Osteocyte (in vitro differentiated cells): ENCODE results near the gene LINC01488. TPM values are rescaled to one million over a fixed set of nuclear protein-coding genes. Genes with fewer than 3 reads are reported as not detected.

Experiments
- DNase-seq: peaks from one replicate; pipeline ENCODE4 v3.0.0; 2021; ENCODE audit warnings: mixed read lengths; ENCODE audit not compliant: unreplicated experiment; ENCODE audit errors: extremely low spot score
- H3K27ac Mint-ChIP-seq: one replicate; pipeline ENCODE4 v1.8.0; 2021; ENCODE audit warnings: mild to moderate bottlenecking, mixed read lengths; ENCODE audit not compliant: unreplicated experiment
- H3K27me3 Mint-ChIP-seq: one replicate; pipeline ENCODE4 v1.8.0; 2021; ENCODE audit warnings: mixed read lengths; ENCODE audit not compliant: unreplicated experiment
- H3K36me3 Mint-ChIP-seq: one replicate; pipeline ENCODE4 v1.8.0; 2021; ENCODE audit warnings: mixed read lengths; ENCODE audit not compliant: unreplicated experiment
- H3K4me1 Mint-ChIP-seq: one replicate; pipeline ENCODE4 v1.8.0; 2021; ENCODE audit warnings: mixed read lengths; ENCODE audit not compliant: unreplicated experiment
- H3K4me3 Mint-ChIP-seq: one replicate; pipeline ENCODE4 v1.8.0; 2021; ENCODE audit warnings: mild to moderate bottlenecking, moderate library complexity, mixed read lengths; ENCODE audit not compliant: unreplicated experiment
- H3K9me3 Mint-ChIP-seq: one replicate; pipeline ENCODE4 v1.8.0; 2021; ENCODE audit warnings: mixed read lengths; ENCODE audit not compliant: unreplicated experiment
- CTCF ChIP-seq: fragments of 200-600 bp; sonication (generic); IDR thresholded peaks from 2 replicates; pipeline ENCODE4 v1.5.0; 2021; ENCODE audit warnings: antibody characterized with exemption, mild to moderate bottlenecking, moderate library complexity
- total RNA-seq: library from RNA; stranded (reverse); gene quantifications from 2 replicates; pipeline ENCODE4 v1.2.1, GENCODE V29; 2021

Gene LINC01488
- total RNA-seq, 1 donor from 2014 or later, result not detected

DNA sequence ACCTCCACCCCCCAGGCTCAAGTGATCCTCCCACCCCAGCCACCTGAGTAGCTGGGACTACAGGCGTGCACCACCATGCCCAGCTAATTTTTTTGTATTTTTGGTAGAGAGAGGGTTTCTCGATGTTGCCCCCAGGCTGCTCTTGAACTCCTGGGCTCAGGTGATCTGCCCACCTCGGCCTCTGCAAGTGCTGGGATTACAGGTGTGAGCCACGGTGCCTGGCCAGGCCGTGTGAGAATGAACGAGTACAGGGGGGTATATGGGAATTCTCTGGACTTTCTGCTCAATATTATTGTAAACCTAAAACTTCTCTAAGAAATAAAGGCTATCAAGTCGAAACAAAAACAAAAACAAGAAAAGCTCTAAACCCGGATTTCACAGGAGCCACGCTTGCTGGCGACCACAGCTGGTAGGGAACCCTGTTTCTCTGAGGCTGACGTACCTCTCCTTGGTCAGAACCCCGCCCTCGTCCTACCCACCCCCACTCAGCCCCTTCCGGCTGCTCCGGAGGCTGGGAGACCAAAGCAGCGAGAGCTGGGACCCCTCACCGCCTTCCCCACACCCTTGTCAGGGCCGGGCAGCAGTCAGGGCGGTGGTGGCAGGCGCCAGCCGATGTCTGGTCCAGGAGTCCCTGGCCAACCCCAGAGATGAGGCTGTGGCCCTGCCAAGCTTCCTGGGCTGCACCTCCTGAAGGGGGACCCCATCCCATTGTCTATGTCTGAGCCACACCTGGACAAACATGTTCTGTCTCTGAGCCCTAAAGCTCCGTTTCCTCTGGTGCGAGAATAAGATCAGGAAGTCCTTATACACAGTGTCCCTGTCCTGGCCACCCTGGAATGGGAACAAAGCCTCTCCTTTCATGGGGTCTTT, 52.1 kb downstream of the LINC01488 start:
- Mint-ChIP-seq H3K9me3 (no peaks in the 10 kb centered on the region), H3K4me1 (no peaks in the 10 kb centered on the region), H3K4me3 (no peak overlapping the region), H3K27ac (no peak overlapping the region), H3K27me3 (peaks cover 9% of the 10 kb centered on the region), H3K36me3 (no peaks in the 10 kb centered on the region)
- DNase-seq, result no peak
- no peak for TF ChIP-seq CTCF

GRCh38 chr11:69534166-69534530, 52.7 kb downstream of the LINC01488 start:
- H3K27ac Mint-ChIP-seq, result no peak overlapping the region
- H3K27me3 Mint-ChIP-seq, result peaks cover 9% of the 10 kb centered on the region

DNA sequence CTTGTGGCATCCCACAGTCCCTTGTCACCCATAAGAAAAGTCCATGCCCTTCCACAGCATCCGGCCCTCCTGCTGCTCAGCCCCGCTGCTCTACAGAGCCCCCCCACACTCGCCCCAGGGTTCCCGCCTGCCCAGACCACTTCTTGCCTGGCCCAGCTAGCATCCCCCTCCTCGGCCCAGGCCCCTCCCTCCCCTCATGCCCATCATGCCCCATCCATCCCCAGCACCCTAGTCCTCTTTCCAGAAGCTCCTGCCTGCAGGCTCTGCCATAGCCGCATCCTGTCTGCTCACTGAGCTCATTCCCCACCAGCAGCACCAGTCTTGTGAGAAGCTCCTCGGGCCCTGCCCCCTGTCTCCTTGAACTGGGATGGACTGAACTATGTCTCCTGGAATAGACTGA, 54.4 kb downstream of the LINC01488 start:
- peaks cover 13% of the 10 kb centered on the region for H3K4me1 Mint-ChIP-seq
- H3K36me3 Mint-ChIP-seq, result no peaks in the 10 kb centered on the region
- DNase-seq, result no peak
- H3K27me3 Mint-ChIP-seq, result peaks cover 3% of the 10 kb centered on the region
- H3K27ac Mint-ChIP-seq, result no peak overlapping the region
- no peaks in the 10 kb centered on the region for H3K9me3 Mint-ChIP-seq
- no peak for TF ChIP-seq CTCF
- no peak overlapping the region for H3K4me3 Mint-ChIP-seq

More at GRCh38 chr11:69534166-69534530, 52.7 kb downstream of the LINC01488 start:
- Mint-ChIP-seq H3K36me3 (no peaks in the 10 kb centered on the region), H3K4me3 (no peak overlapping the region), H3K4me1 (no peaks in the 10 kb centered on the region), H3K9me3 (no peaks in the 10 kb centered on the region)
- no peak for TF ChIP-seq CTCF
- DNase-seq, result no peak

DNA sequence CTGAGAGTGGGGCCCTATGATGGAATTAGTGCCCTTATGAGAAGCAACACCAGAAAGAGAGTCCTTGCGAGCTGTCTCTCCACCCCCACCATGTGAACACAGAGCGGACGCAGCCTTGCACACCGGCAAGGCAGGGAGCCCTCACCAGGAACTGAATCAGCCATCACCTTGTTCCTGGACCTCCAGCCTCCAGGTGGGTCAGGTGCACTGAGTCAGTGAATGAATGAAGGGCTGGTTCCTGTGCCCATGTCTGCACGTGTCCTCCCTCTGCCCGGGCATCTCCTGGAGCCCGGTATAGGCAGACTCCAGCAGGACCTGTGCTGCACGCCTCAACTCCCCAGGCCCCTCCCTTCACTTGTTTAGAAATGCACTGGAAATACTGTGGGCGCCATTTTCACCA, 54.9 kb downstream of the LINC01488 start:
- DNase-seq, result no peak
- TF ChIP-seq CTCF, result no peak
- H3K4me1 Mint-ChIP-seq, result peaks cover 18% of the 10 kb centered on the region
- H3K4me3 Mint-ChIP-seq, result no peak overlapping the region
- no peaks in the 10 kb centered on the region for H3K27me3 Mint-ChIP-seq
- no peaks in the 10 kb centered on the region for H3K9me3 Mint-ChIP-seq
- no peaks in the 10 kb centered on the region for H3K36me3 Mint-ChIP-seq
- H3K27ac Mint-ChIP-seq, result no peak overlapping the region

- no peak for DNase-seq
Observed at GRCh38 chr11:69537126-69537525, 55.7 kb downstream of the LINC01488 start.

More at GRCh38 chr11:69537126-69537525, 55.7 kb downstream of the LINC01488 start:
- Mint-ChIP-seq H3K36me3 (no peaks in the 10 kb centered on the region), H3K4me1 (peaks cover 24% of the 10 kb centered on the region), H3K9me3 (no peaks in the 10 kb centered on the region), H3K4me3 (no peak overlapping the region), H3K27me3 (no peaks in the 10 kb centered on the region), H3K27ac (no peak overlapping the region)
- TF ChIP-seq CTCF, result no peak
